ENCODE results near the gene RAD51AP2. TPM values are rescaled to one million over a fixed set of nuclear protein-coding genes. Genes with fewer than 3 reads are reported as not detected.

The RAD51AP2 gene
- total and polyA plus RNA-seq, 2 of the 13 experiments (the other 11 are each of a cell fraction or from before 2014, with no cell fraction given): 0.11 to 0.12 TPM

- TF ChIP-seq PAWR (CRISPR knock-in tag; IDR thresholded peaks at IDR 0.05; ENCODE audit: borderline replicate concordance) (no peak), SIX1 (CRISPR knock-in tag; IDR thresholded peaks at IDR 0.05; ENCODE audit: borderline replicate concordance) (no peak), SYNCRIP (IDR thresholded peaks at IDR 0.05; ENCODE audit: insufficient read depth, low read depth, low read length) (no peak), TCF7 (IDR thresholded peaks at IDR 0.05; ENCODE audit: low read depth) (no peak), HHEX (CRISPR knock-in tag; IDR thresholded peaks at IDR 0.05) (no peak), TBP (CRISPR knock-in tag; IDR thresholded peaks at IDR 0.05) (no peak), ZNF619 (CRISPR knock-in tag; IDR thresholded peaks at IDR 0.05) (peak; percentile 53; the same call in 1 of the 2 replicates), PBX2 (CRISPR knock-in tag; IDR thresholded peaks at IDR 0.05) (no peak), CREB1 (IDR thresholded peaks at IDR 0.05) (no peak), CREB1 (CRISPR knock-in tag; IDR thresholded peaks at IDR 0.05) (no peak), HNRNPH1 (optimal IDR thresholded peaks at IDR 0.05; ENCODE audit: low read depth, low read length) (no peak), NFATC3 (CRISPR knock-in tag; IDR thresholded peaks at IDR 0.05) (no peak), ZNF275 (CRISPR knock-in tag; IDR thresholded peaks at IDR 0.05; ENCODE audit: borderline replicate concordance) (no peak; the same call in 1 of the 2 replicates), REPIN1 (CRISPR knock-in tag; IDR thresholded peaks at IDR 0.05; ENCODE audit: borderline replicate concordance, low read depth) (peak; percentile 93), MIXL1 (CRISPR knock-in tag; IDR thresholded peaks at IDR 0.05) (no peak), ZNF746 (CRISPR knock-in tag; IDR thresholded peaks at IDR 0.05) (peak; percentile 95; the same call in 1 of the 2 replicates), ZNF75D (CRISPR knock-in tag; IDR thresholded peaks at IDR 0.05; ENCODE audit: borderline replicate concordance) (no peak), ZNF776 (CRISPR knock-in tag; IDR thresholded peaks at IDR 0.05) (0 out of 2 replicates have a peak, but pooled peaks have one; percentile 52), ZNF20 (CRISPR knock-in tag; IDR thresholded peaks at IDR 0.05) (peak; percentile 36; the same call in 1 of the 2 replicates), SSRP1 (CRISPR knock-in tag; IDR thresholded peaks at IDR 0.05) (peak; percentile 63; the same call in 1 of the 2 replicates), GLI4 (CRISPR knock-in tag; IDR thresholded peaks at IDR 0.05; ENCODE audit: borderline replicate concordance) (no peak), HIC2 (CRISPR knock-in tag; IDR thresholded peaks at IDR 0.05; ENCODE audit: low read depth) (peak; percentile 21; the same call in 1 of the 2 replicates), RNF219 (CRISPR knock-in tag; IDR thresholded peaks at IDR 0.05) (no peak), GLMP (CRISPR knock-in tag; IDR thresholded peaks at IDR 0.05; ENCODE audit: borderline replicate concordance) (no peak)
These were observed 22.0 kb upstream of the RAD51AP2 start, which contains the start of gene VSNL1 (continued) for GRCh38 chr2:17540093-17540812.

All from HepG2 (cell line).